HAP-1 (cell line): Measurements from ENCODE around the gene BLVRA.
"Not testable (repeated sequence)": the region's sequence is repeated elsewhere in the genome, so short reads cannot be mapped to it uniquely, and the experiment has no call there.

Experiments
- DNase-seq, 2 experiments: peaks; one replicate each; pipeline ENCODE4 v3.0.0-alpha.2; 2016 to 2020; ENCODE audit warnings: low spot score in 2 of 2
- H3K27me3 ChIP-seq: fragments of 250-450 bp; sonication (Bioruptor Pico); 2 replicates; pipeline ENCODE4 v1.5.1; 2020; ENCODE audit warnings: low read depth, mild to moderate bottlenecking, moderate library complexity
- H3K36me3 ChIP-seq: fragments of 250-450 bp; sonication (Bioruptor Pico); replicated peaks from 2 replicates; pipeline ENCODE4 v1.5.1; 2020; ENCODE audit warnings: mild to moderate bottlenecking
- H3K4me1 ChIP-seq: fragments of 250-450 bp; sonication (Bioruptor Pico); 2 replicates; pipeline ENCODE4 v1.5.1; 2020; ENCODE audit warnings: mild to moderate bottlenecking
- H3K4me3 ChIP-seq: fragments of 250-450 bp; sonication (Bioruptor Pico); 2 replicates; pipeline ENCODE4 v1.5.1; 2020; ENCODE audit warnings: mild to moderate bottlenecking, moderate library complexity
- H3K9me3 ChIP-seq: fragments of 250-450 bp; sonication (Bioruptor Pico); 2 replicates; pipeline ENCODE4 v1.5.1; 2020; ENCODE audit warnings: mild to moderate bottlenecking, moderate library complexity
- in situ Hi-C: fragments of 300-500 bp; cut with MboI; formaldehyde crosslinking; loops from 3 replicates; pipeline ENCODE4 v1.14.3; 2020; ENCODE audit warnings: low sequenced_read_pairs, inconsistent platforms, mixed read lengths

Gene BLVRA, protein sequence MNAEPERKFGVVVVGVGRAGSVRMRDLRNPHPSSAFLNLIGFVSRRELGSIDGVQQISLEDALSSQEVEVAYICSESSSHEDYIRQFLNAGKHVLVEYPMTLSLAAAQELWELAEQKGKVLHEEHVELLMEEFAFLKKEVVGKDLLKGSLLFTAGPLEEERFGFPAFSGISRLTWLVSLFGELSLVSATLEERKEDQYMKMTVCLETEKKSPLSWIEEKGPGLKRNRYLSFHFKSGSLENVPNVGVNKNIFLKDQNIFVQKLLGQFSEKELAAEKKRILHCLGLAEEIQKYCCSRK

DNA sequence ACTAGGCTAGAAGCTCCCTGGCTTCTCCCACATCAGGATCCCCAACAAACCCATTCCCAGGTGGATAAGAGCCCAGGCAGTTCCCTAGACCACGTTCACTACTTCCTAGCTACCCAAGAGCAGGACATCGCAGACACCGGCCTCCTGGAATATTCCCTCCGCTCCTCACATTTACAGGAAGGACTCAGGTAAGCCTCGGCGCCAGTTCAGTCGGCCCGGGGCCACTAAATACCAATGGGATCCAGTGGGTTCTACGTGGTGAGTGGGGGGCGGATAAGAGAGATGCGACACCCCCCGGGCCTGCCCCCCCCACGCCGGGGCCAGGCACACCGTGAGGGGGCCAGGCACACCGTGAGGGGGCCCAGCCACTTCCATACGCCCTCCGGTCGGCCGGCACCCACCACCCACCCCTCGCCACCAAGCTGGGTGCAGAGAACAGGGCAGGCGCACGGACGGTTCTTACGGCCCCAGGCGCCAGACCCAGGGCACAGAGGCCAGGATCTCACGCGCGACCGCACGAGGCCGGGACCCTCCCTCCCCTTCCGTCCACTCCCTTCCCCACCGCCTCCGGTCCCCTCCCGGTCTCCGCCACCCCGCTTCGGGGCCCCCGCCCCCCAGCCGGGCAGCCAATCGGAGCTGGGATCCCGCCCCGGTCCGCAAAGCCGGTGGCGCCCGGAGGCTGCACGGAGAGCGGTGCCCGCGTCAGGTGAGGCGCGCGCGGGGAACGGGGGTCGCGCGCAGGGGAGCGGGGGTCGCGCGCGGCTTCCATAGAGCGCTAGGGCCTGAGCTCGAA lies at the start of gene BLVRA:
Gene BLVRA (plus strand): TSS at position 652 of the 793 bp plus-strand sequence. CDS start 12,479 bp downstream, outside the sequence.
- no peaks in the 10 kb centered on the region for H3K36me3 ChIP-seq
- in situ Hi-C loops = no loop called here
- H3K4me3 ChIP-seq = peak within 1 kb of the TSS; percentile 51
- H3K4me1 ChIP-seq = peaks cover 8% of the 10 kb centered on the region
- no peaks in the 10 kb centered on the region for H3K9me3 ChIP-seq
- peak; percentile 23 to 82 for DNase-seq
- H3K27me3 ChIP-seq = no peaks in the 10 kb centered on the region

DNA sequence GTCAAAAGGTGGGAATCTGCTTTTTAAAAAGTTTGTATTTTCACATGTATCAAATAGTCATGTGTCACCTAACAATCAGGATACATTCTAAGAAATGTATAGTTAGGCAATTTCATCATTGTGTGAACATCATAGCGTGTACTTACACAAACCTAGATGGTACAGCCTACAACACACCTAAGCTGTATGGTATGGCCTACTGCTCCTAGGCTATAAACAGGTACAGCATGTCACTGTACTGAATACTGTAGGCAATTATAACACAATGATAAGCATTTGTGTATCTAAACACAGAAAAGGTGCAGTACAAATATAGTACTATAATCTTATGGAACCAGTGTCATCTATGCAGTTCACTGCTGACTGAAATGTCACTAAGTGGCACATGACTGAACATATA lies 47.0 kb upstream of the BLVRA start:
- H3K27me3 ChIP-seq = no peaks in the 10 kb centered on the region
- in situ Hi-C loops = no loop called here
- no peaks in the 10 kb centered on the region for H3K36me3 ChIP-seq
- H3K4me1 ChIP-seq = peaks cover 10% of the 10 kb centered on the region
- peaks cover 7% of the 10 kb centered on the region for H3K9me3 ChIP-seq
- DNase-seq = no peak
- H3K4me3 ChIP-seq = no peak overlapping the region

DNA sequence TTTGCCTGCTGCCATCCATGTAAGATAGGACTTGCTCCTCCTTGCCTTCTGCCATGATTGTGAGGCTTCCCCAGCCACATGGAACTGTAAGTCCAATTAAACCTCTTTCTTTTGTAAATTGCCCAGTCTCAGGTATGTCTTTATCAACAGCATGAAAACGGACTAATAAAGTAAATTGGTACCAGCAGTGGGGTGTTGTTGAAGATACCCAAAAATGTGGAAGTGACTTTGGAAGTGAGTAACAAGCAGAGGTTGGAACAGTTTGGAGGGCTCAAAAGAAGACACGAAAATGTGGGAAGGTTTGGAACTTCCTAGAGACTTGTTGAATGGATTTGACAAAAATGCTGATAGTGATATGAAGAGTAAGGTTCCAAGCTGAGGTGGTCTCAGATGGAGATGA lies 42.5 kb upstream of the BLVRA start:
- H3K36me3 ChIP-seq, H3K4me1 ChIP-seq, DNase-seq, H3K27me3 ChIP-seq, H3K4me3 ChIP-seq: not testable (repeated sequence)
- peaks cover 17% of the 10 kb centered on the region for H3K9me3 ChIP-seq
- in situ Hi-C loops = loop anchor here (5.0 kb wide), 1 partner anchor 134 kb away; the partner anchor contains the start of gene STK17A

DNA sequence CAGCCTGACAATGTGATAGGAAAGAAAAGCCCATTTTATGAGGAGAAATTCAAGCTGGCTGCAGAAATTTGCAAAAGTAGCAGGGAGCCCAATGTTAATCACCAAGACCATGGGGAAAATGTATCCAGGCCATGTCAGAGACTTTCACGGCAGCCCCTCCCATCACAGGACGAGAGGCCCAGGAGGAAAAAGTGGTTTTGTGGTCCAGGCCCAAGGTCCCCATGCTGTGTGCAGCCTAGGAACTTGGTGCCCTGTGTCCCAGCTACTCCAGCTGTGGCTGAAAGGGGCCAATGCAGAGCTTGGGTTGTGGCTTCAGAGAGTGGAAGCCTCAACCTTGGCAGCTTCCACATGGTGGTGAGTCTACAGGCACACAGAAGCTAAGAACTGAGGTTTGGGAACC lies 41.9 kb upstream of the BLVRA start:
- peaks cover 3% of the 10 kb centered on the region; the same call in 1 of the 2 replicates for H3K4me1 ChIP-seq
- no peaks in the 10 kb centered on the region for H3K36me3 ChIP-seq
- H3K27me3 ChIP-seq = no peaks in the 10 kb centered on the region
- in situ Hi-C loops = loop anchor here (5.0 kb wide), 1 partner anchor 134 kb away; the partner anchor contains the start of gene STK17A
- no peak for DNase-seq
- H3K4me3 ChIP-seq = no peak overlapping the region
- peaks cover 17% of the 10 kb centered on the region for H3K9me3 ChIP-seq

DNA sequence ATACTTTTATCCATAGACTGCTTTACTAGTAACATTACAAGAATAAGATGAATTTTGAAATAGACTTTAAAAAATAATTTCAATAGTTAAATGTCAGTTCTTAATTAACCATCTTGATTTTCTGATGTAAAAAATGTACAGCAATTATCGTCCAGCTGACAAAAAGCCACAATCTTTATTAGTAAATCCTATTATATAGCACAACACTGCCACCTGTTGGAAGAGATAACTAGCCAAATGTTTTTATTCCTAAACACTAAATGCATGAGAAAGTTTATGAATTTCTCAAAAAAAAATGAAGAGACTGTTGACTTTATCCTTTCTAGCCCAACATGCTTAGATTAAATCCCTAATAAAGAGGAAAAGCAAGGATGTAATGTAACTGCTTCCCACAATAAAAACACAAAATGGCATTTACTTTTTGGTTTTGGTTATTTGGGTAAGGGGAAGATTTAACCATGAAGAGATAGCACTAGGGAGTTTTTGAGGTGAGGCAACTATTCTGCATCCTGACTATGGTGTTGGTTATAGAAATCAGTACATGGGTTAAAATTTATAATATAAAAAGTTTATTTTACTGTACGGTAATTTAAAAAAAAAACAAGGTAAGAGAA lies 37.2 kb upstream of the BLVRA start:
- in situ Hi-C loops = loop anchor here (10.0 kb wide), 1 partner anchor 114 kb away; no protein-coding TSS in a partner anchor
- Histone ChIP-seq H3K27me3 (no peaks in the 10 kb centered on the region), H3K4me1 (no peaks in the 10 kb centered on the region; the same call in 1 of the 2 replicates), H3K4me3 (no peak overlapping the region), H3K9me3 (peaks cover 12% of the 10 kb centered on the region), H3K36me3 (no peaks in the 10 kb centered on the region)
- peak in 1 of 2 experiments; percentile 59 for DNase-seq

DNA sequence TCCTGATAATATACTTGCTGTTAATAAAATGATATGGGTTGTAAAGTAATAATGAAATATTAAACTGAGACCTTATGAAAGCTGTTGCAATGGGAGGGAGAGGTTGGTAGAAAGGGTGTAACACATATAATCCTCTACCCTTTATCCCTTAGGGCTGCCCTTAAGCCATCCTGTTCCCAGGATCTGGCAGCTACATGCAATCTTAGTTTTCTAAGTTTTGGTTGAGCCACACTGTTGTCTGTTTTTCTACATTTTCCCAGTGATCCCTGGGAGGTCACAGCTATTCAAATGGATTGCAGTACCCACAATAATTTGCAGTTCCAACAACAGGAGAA lies 35.5 kb upstream of the BLVRA start:
- DNase-seq = no peak
- no peaks in the 10 kb centered on the region for H3K27me3 ChIP-seq
- in situ Hi-C loops = loop anchor here (10.0 kb wide), 1 partner anchor 112 kb away; no protein-coding TSS in a partner anchor

DNA sequence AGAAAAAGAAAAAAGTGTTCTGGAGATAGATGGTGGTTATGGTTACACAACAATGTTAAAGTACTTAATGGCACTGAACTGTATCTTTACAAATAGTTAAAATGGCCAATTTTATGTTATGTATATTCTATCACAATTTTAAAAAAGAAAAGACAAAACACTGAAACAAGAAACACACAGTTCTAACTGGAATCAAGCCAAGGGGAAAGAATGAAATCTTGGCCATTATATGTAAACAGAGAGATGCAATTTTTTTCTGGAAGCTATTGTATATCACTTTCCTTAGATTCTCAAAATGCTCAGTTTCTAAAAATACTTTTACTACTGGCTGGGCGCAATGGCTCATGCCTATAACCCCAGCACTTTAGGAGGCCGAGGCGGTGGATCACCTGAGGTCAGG lies 33.2 kb upstream of the BLVRA start:
- no peaks in the 10 kb centered on the region for H3K36me3 ChIP-seq
- no peak for DNase-seq
- in situ Hi-C loops = loop anchor here (10.0 kb wide), 1 partner anchor 110 kb away; no protein-coding TSS in a partner anchor
- no peaks in the 10 kb centered on the region for H3K27me3 ChIP-seq
- H3K4me1 ChIP-seq = peaks cover 9% of the 10 kb centered on the region
- no peak overlapping the region for H3K4me3 ChIP-seq
- no peaks in the 10 kb centered on the region for H3K9me3 ChIP-seq

More for the DNA sequence above, 35.5 kb upstream of the BLVRA start:
- H3K4me3 ChIP-seq = no peak overlapping the region
- H3K9me3 ChIP-seq = peaks cover 4% of the 10 kb centered on the region; the same call in 1 of the 2 replicates
- H3K36me3 ChIP-seq = no peaks in the 10 kb centered on the region
- H3K4me1 ChIP-seq = peaks cover 2% of the 10 kb centered on the region

DNA sequence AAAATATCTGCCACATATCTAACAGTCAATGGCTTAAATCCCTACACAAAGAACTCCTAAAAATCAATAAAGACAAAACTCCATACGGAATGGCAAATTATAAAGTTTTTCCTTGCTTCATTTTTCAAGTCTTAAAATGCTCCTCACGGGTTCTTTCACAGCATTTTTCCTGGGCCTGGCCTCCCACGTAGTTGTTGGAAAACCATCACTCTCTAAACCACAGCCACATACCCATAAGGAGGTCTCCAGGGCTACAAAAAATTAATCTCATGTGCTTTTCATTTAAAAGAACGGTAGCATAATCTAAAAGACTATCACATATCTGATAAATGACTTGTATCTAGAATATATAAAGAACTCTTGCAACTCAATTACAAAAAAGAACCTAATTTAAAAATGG lies 32.0 kb upstream of the BLVRA start:
- in situ Hi-C loops = loop anchor here (10.0 kb wide), 1 partner anchor 108 kb away; no protein-coding TSS in a partner anchor

DNA sequence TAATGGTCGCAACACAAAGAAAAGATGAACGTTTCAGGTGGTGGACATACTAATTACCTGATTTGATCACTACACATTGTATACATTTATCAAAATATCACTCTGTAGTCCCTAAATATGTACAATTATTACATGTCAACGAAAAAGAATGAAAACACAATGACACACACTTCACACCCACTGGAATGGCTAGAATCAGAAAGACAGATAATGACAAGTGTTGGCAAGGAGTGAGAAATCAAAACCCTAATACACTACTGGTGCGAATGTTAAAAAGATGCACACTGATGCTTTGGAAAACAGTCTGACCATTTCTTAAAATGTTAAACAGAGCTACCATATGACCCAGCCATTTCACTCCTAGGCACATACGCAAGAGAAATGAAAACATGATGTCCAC lies 31.5 kb upstream of the BLVRA start:
- Histone ChIP-seq H3K9me3 (no peaks in the 10 kb centered on the region), H3K4me3 (no peak overlapping the region), H3K36me3 (no peaks in the 10 kb centered on the region), H3K4me1 (peaks cover 11% of the 10 kb centered on the region), H3K27me3 (no peaks in the 10 kb centered on the region)
- no peak for DNase-seq
- in situ Hi-C loops = loop anchor here (10.0 kb wide), 1 partner anchor 108 kb away; no protein-coding TSS in a partner anchor

More for the DNA sequence above, 32.0 kb upstream of the BLVRA start:
- DNase-seq = no peak
- Histone ChIP-seq H3K9me3 (no peaks in the 10 kb centered on the region), H3K4me1 (peaks cover 11% of the 10 kb centered on the region), H3K27me3 (no peaks in the 10 kb centered on the region), H3K4me3 (no peak overlapping the region), H3K36me3 (no peaks in the 10 kb centered on the region)

DNA sequence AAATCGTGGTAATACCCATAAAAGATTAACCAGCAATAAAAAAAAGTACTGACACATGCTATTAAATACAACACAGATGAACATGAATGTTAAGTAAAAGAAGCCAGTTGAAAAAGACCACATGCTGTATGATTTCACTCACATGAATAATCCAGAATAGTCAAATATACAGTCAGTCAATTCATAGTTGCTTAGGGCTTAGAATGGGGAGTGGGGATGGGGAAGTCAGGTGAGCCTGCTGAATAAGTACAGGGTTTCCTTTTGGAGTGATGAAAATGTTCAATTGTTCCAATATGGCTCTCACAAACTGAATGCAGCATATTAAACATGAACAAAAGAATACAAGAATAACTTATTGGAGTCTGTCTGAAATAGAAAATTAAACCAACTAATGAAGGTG lies 31.0 kb upstream of the BLVRA start:
- Histone ChIP-seq H3K9me3 (no peaks in the 10 kb centered on the region), H3K4me3 (no peak overlapping the region), H3K36me3 (no peaks in the 10 kb centered on the region), H3K4me1 (peaks cover 11% of the 10 kb centered on the region), H3K27me3 (no peaks in the 10 kb centered on the region)
- in situ Hi-C loops = loop anchor here (10.0 kb wide), 1 partner anchor 107 kb away; no protein-coding TSS in a partner anchor
- no peak for DNase-seq

DNA sequence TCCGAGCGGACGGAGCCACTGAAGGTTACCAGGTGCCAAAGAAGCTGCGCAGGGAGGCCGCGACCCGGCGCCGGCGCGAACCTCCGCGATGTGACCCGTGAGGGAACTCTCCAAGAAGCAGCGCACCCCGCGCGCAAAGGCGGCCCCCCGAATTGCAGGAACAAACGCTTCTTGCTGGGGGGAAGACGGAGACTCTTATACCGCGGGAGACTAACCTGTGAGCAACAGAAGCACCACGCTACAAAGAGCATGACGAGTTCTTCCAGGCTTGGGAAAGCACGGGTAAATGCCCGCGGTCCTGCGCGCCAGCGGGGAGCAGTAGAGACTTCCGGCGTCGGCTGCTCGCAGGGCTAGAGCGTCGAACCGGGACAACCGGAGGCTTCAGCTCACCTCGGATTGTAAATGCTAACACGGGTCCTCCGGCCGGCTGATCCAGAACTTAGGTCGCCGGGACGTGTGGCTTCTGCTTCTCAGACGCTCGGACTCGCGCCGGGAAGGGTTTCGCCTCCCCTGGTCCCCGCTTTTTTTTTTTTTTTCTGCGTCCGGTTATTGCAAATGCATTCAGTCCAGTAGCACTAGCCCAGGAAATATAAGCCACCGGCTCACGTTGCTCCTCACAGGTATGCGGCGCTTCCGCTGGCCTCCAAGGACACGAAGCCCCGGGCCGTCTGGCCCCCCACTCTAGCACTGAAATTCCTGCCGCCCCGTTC lies 29.1 kb upstream of the BLVRA start, which contains the start of gene COA1:
Gene COA1 (minus strand): TSS at position 310 of the 710 bp plus-strand sequence. CDS start 80,909 bp downstream, outside the sequence.
- peak; percentile 86 to 87 for DNase-seq
- no peaks in the 10 kb centered on the region for H3K36me3 ChIP-seq
- peaks cover 11% of the 10 kb centered on the region for H3K4me1 ChIP-seq
- peak within 1 kb of the TSS; percentile 88 for H3K4me3 ChIP-seq
- H3K9me3 ChIP-seq = no peaks in the 10 kb centered on the region
- in situ Hi-C loops = loop anchor here (10.0 kb wide), 1 partner anchor 105 kb away; no protein-coding TSS in a partner anchor
- H3K27me3 ChIP-seq = no peaks in the 10 kb centered on the region

DNA sequence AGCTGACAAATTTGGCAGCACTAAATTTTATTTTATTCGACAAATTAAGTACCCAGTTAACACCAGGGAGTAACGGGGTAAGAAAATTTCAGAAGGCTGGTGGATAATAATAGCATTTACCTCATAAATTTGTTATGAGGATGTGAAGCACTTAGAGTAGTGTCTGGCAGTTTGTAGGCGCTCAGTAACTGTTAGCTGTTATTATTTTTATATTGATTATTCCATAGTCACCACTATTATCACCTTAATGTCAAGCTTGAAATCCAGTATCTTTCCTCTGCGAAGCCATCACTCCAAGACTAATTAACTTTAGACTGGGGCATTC lies 28.6 kb upstream of the BLVRA start:
- no peaks in the 10 kb centered on the region for H3K36me3 ChIP-seq
- H3K4me1 ChIP-seq = peaks cover 11% of the 10 kb centered on the region
- in situ Hi-C loops = loop anchor here (10.0 kb wide), 1 partner anchor 105 kb away; no protein-coding TSS in a partner anchor
- peak overlapping the region; percentile 88 for H3K4me3 ChIP-seq
- no peak for DNase-seq
- H3K9me3 ChIP-seq = no peaks in the 10 kb centered on the region
- no peaks in the 10 kb centered on the region for H3K27me3 ChIP-seq

DNA sequence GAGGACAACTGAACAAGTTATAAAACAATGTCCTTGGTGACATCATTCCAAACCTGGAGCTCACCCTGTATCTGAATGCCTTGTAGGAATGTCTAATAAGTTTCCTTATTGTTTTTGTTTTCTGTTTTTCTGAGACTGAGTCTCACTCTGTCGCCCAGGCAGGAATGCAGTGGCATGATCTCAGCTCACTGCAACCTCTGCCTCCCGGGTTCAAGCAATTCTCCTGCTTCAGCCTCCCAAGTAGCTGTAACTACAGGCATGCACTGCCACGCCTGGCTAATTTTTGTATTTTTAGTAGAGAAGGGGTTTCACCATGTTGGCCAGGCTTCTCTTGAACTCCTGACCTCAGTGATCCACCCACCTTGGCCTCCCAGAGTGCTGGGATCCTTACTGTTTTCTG lies 27.0 kb upstream of the BLVRA start:
- H3K9me3 ChIP-seq, H3K36me3 ChIP-seq, in situ Hi-C loops, H3K4me3 ChIP-seq, DNase-seq, H3K27me3 ChIP-seq: not testable (repeated sequence)
- H3K4me1 ChIP-seq = peaks cover 11% of the 10 kb centered on the region
